HEK293 (cell line): ENCODE data around the gene INPP5A.

Experiments used
- CTCF ChIA-PET: fragments of 350-600 bp; formaldehyde crosslinking; extraction: SDS; loops from one replicate; lab custom pipeline; 2021; ENCODE audit warnings: antibody characterized with exemption; lab: Yijun Ruan, JAX
- POLR2A ChIA-PET: fragments of 300-600 bp; formaldehyde crosslinking; extraction: SDS; loops from one replicate; lab custom pipeline; 2020; ENCODE audit warnings: antibody characterized with exemption, inconsistent platforms; lab: Yijun Ruan, JAX
- H3K27ac ChIP-seq: fragments of 200-500 bp; sonication (Bioruptor generic); 2 replicates; pipeline ENCODE4 v1.5.1; 2014; ENCODE audit warnings: low read depth, low read length, control low read depth, inconsistent platforms; ENCODE audit errors: extremely low read depth
- H3K36me3 ChIP-seq, 2 experiments: fragments of 200-500 bp in 1 of 2; sonication (Bioruptor generic) in 1 of 2; 1 replicate in 1 of 2; 2 replicates in 1 of 2; pipeline ENCODE4 v1.5.1; 2014 to 2017; ENCODE audit warnings: inconsistent platforms in 2 of 2, low read length in 2 of 2; ENCODE audit not compliant: control insufficient read depth in 2 of 2, insufficient read depth in 1 of 2
- H3K4me1 ChIP-seq: fragments of 200-500 bp; sonication (Bioruptor generic); 2 replicates; pipeline ENCODE4 v1.5.1; 2014; ENCODE audit warnings: mild to moderate bottlenecking, low read length, inconsistent platforms; ENCODE audit not compliant: control insufficient read depth, insufficient read depth
- H3K4me3 ChIP-seq: 2 replicates; pipeline ENCODE4 v1.5.1; 2011; ENCODE audit warnings: low read depth, mild to moderate bottlenecking, control low read depth, low read length, moderate library complexity
- H3K9me3 ChIP-seq: fragments of 200-500 bp; sonication (Bioruptor generic); 2 replicates; pipeline ENCODE4 v1.5.1; 2014; ENCODE audit warnings: low read depth, low read length, inconsistent platforms; ENCODE audit not compliant: control insufficient read depth, insufficient read depth
- AEBP2 ChIP-seq: fragments of 450-650 bp; formaldehyde crosslinking; IDR thresholded peaks from 2 replicates; pipeline ENCODE4 v1.5.1; 2016; ENCODE audit warnings: missing biosample characterization, missing genetic modification characterization, borderline replicate concordance
- EGR2 ChIP-seq: fragments of 450-650 bp; formaldehyde crosslinking; IDR thresholded peaks from 2 replicates; pipeline ENCODE4 v1.5.1; 2016; ENCODE audit warnings: low read depth, missing biosample characterization, missing genetic modification characterization
- ELK4 ChIP-seq: IDR thresholded peaks from 2 replicates; pipeline ENCODE4 v1.6.1; 2011; ENCODE audit warnings: mild to moderate bottlenecking, low read depth, low read length, borderline replicate concordance
- KLF7 ChIP-seq: fragments of 450-650 bp; formaldehyde crosslinking; IDR thresholded peaks from 2 replicates; pipeline ENCODE4 v1.5.1; 2016; ENCODE audit warnings: missing biosample characterization, missing genetic modification characterization, borderline replicate concordance
- OVOL3 ChIP-seq: fragments of 450-650 bp; formaldehyde crosslinking; IDR thresholded peaks from 2 replicates; pipeline ENCODE4 v1.5.1; 2016; ENCODE audit warnings: missing biosample characterization, missing genetic modification characterization
- SCRT2 ChIP-seq: fragments of 450-650 bp; formaldehyde crosslinking; IDR thresholded peaks from 2 replicates; pipeline ENCODE4 v1.5.1; 2016; ENCODE audit warnings: missing biosample characterization, missing genetic modification characterization
- ZBTB48 ChIP-seq: fragments of 450-650 bp; formaldehyde crosslinking; IDR thresholded peaks from 2 replicates; pipeline ENCODE4 v1.5.1; 2016; ENCODE audit warnings: missing biosample characterization, missing genetic modification characterization
- ZNF302 ChIP-seq: fragments of 450-650 bp; formaldehyde crosslinking; IDR thresholded peaks from 2 replicates; pipeline ENCODE4 v1.5.1; 2016; ENCODE audit warnings: missing biosample characterization, missing genetic modification characterization, low read depth
- ZNF311 ChIP-seq: fragments of 450-650 bp; formaldehyde crosslinking; IDR thresholded peaks from 2 replicates; pipeline ENCODE4 v1.5.1; 2017; ENCODE audit warnings: missing biosample characterization, missing genetic modification characterization, borderline replicate concordance
- ZNF398 ChIP-seq: fragments of 450-650 bp; formaldehyde crosslinking; IDR thresholded peaks from 2 replicates; pipeline ENCODE4 v1.5.1; 2017; ENCODE audit warnings: missing biosample characterization, missing genetic modification characterization
- ZNF404 ChIP-seq: fragments of 450-650 bp; formaldehyde crosslinking; IDR thresholded peaks from 2 replicates; pipeline ENCODE4 v1.5.1; 2017; ENCODE audit warnings: missing biosample characterization, missing genetic modification characterization
- ZNF423 ChIP-seq: fragments of 450-650 bp; formaldehyde crosslinking; IDR thresholded peaks from 2 replicates; pipeline ENCODE4 v1.5.1; 2016; ENCODE audit warnings: missing biosample characterization, missing genetic modification characterization
- ZNF510 ChIP-seq: fragments of 450-650 bp; formaldehyde crosslinking; IDR thresholded peaks from 2 replicates; pipeline ENCODE4 v1.5.1; 2018; ENCODE audit warnings: mild to moderate bottlenecking, missing genetic modification characterization, missing biosample characterization; ENCODE audit not compliant: insufficient replicate concordance
- ZNF660 ChIP-seq: fragments of 450-650 bp; IDR thresholded peaks from 2 replicates; pipeline ENCODE4 v1.5.1; 2018; ENCODE audit warnings: missing biosample characterization, mild to moderate bottlenecking, missing genetic modification characterization
- ZNF768 ChIP-seq: fragments of 450-650 bp; formaldehyde crosslinking; IDR thresholded peaks from 2 replicates; pipeline ENCODE4 v1.5.1; 2018; ENCODE audit warnings: missing biosample characterization, mild to moderate bottlenecking, missing genetic modification characterization
- TF ChIP-seq, protein P1 (sequence below): fragments of 450-650 bp; formaldehyde crosslinking; IDR thresholded peaks from 2 replicates; pipeline ENCODE4 v1.5.1; 2016; ENCODE audit warnings: missing biosample characterization, missing genetic modification characterization
- TF ChIP-seq, protein P2 (sequence below): fragments of 450-650 bp; formaldehyde crosslinking; IDR thresholded peaks from 2 replicates; pipeline ENCODE4 v1.5.1; 2016; ENCODE audit warnings: missing biosample characterization, missing genetic modification characterization

INPP5A gene

DNA sequence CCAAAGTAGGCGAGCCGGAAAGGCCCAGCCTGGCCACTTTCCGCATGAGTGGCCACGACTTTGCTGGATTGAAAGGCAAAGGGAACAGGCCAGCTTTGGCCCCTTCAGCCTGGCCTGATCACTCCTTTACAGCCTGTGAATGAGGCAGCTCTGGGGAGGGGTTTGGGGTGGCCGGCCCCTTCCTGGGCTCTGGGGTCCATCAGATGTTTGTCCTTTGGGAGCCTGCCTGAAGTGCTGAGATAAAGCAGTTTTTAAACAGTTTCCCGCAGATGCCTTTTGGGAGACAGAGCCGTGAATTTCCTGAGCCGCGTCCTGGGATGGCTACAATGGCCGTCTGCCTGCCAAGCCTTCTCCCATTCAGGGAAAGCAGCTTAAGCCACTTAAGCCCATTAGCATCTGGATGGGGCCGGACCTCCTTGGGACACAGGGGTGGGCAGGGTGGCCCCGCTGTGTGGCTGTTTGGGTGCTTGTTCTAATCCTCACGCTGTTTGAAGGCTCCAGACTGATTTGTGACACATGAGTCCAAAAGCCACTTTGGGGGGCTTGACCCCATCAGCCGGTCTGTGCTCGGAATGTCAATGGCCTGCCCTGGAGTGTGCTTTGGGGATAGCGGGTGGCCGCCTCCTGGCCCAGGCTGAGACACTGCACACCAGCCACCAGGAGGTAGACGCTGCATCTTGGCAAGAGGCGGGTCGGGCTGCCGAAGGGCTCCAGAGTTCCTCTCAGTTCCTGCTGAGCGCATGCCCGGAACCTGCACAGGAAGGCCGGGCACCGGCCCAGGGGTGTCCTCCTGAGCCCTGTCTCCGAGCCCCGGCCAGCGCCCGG is 209.4 kb downstream of the INPP5A start:
- H3K4me1 ChIP-seq: no peaks in the 10 kb centered on the region
- no peak for TF ChIP-seq ZNF404
- no peak for TF ChIP-seq OVOL3
- TF ChIP-seq ZNF311: no peak
- no peak for TF ChIP-seq ZBTB48
- no peak for TF ChIP-seq SCRT2
- H3K27ac ChIP-seq: no peak overlapping the region
- peaks cover 0 to 6% of the 10 kb centered on the region in 2 experiments; a peak in 1 of 3 replicates for H3K36me3 ChIP-seq
- no peaks in the 10 kb centered on the region for H3K9me3 ChIP-seq
- no peak overlapping the region for H3K4me3 ChIP-seq
- ChIA-PET POLR2A (interaction anchor here (1.5 kb wide), 1 partner anchor 11 kb away, joined by 3 read pairs; no protein-coding TSS in a partner anchor), CTCF (no interaction called here)

DNA sequence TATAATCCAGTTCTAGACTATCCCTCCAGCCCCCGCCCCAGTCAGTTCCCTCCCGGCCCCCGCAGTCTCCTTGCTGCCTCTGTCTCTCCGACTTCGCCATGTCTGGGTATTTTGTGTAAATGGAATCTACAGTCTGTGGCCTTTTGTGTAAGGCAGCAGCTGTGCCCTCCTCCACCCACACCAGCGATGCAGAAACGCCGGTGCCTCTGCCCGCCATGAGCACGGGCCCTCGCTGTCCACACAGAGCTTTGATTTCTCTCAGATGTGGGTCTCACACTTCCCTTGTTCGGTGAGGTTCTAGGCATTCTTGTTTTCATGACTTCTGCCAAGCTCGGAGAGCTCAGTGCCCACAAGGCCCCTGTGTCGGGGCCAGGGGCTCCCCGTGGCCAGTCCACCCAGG is 210.5 kb downstream of the INPP5A start:
- no peaks in the 10 kb centered on the region for H3K4me1 ChIP-seq
- ChIA-PET POLR2A (interaction anchor here (1.5 kb wide), 1 partner anchor 12 kb away, joined by 3 read pairs; no protein-coding TSS in a partner anchor), CTCF (interaction anchor here (0.6 kb wide), 2 partner anchors 528 to 1719 kb away, joined by 3 to 6 read pairs; partner anchors contain the start of gene ADAM8)
- H3K27ac ChIP-seq: no peak overlapping the region
- H3K4me3 ChIP-seq: no peak overlapping the region
- TF ChIP-seq AEBP2 (tag by site-specific recombination): no peak
- H3K36me3 ChIP-seq: peaks cover 0 to 6% of the 10 kb centered on the region in 2 experiments; a peak in 1 of 3 replicates
- no peaks in the 10 kb centered on the region for H3K9me3 ChIP-seq

- CTCF ChIA-PET: interaction anchor here (0.6 kb wide), 1 partner anchor 528 kb away, joined by 3 read pairs; the partner anchor contains the start of gene ADAM8
- TF ChIP-seq ZNF768 (tag by site-specific recombination) (no peak), KLF7 (tag by site-specific recombination) (no peak), ELK4 (no peak), ZNF398 (tag by site-specific recombination) (no peak), EGR2 (tag by site-specific recombination) (no peak), ZNF423 (tag by site-specific recombination) (no peak), ZNF660 (tag by site-specific recombination) (no peak), ZNF302 (tag by site-specific recombination) (no peak), ZNF510 (tag by site-specific recombination) (no peak)
- TF ChIP-seq, protein P1, sequence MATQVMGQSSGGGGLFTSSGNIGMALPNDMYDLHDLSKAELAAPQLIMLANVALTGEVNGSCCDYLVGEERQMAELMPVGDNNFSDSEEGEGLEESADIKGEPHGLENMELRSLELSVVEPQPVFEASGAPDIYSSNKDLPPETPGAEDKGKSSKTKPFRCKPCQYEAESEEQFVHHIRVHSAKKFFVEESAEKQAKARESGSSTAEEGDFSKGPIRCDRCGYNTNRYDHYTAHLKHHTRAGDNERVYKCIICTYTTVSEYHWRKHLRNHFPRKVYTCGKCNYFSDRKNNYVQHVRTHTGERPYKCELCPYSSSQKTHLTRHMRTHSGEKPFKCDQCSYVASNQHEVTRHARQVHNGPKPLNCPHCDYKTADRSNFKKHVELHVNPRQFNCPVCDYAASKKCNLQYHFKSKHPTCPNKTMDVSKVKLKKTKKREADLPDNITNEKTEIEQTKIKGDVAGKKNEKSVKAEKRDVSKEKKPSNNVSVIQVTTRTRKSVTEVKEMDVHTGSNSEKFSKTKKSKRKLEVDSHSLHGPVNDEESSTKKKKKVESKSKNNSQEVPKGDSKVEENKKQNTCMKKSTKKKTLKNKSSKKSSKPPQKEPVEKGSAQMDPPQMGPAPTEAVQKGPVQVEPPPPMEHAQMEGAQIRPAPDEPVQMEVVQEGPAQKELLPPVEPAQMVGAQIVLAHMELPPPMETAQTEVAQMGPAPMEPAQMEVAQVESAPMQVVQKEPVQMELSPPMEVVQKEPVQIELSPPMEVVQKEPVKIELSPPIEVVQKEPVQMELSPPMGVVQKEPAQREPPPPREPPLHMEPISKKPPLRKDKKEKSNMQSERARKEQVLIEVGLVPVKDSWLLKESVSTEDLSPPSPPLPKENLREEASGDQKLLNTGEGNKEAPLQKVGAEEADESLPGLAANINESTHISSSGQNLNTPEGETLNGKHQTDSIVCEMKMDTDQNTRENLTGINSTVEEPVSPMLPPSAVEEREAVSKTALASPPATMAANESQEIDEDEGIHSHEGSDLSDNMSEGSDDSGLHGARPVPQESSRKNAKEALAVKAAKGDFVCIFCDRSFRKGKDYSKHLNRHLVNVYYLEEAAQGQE (tag by site-specific recombination): no peak
- TF ChIP-seq, protein P2, sequence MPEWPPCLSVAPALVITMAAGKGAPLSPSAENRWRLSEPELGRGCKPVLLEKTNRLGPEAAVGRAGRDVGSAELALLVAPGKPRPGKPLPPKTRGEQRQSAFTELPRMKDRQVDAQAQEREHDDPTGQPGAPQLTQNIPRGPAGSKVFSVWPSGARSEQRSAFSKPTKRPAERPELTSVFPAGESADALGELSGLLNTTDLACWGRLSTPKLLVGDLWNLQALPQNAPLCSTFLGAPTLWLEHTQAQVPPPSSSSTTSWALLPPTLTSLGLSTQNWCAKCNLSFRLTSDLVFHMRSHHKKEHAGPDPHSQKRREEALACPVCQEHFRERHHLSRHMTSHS (tag by site-specific recombination): no peak
Observed at GRCh38 chr10:132748545-132749370, 211.2 kb downstream of the INPP5A start.

More at GRCh38 chr10:132748545-132749370, 211.2 kb downstream of the INPP5A start:
- no peaks in the 10 kb centered on the region for H3K9me3 ChIP-seq
- no peaks in the 10 kb centered on the region for H3K4me1 ChIP-seq
- POLR2A ChIA-PET: interaction anchor here (1.5 kb wide), 1 partner anchor 13 kb away, joined by 3 read pairs; no protein-coding TSS in a partner anchor
- no peak overlapping the region for H3K4me3 ChIP-seq
- peaks cover 0 to 6% of the 10 kb centered on the region in 2 experiments; a peak in 1 of 3 replicates for H3K36me3 ChIP-seq
- H3K27ac ChIP-seq: no peak overlapping the region
